ENCODE data around the gene PRR15L.
"Not testable (repeated sequence)": the region's sequence is repeated elsewhere in the genome, so short reads cannot be mapped to it uniquely, and the experiment has no call there.

The PRR15L gene

GRCh38 chr17:47935468-47935867 is 22.2 kb downstream of the PRR15L start:
- DNase-seq (ENCODE audit: low read depth): not testable (repeated sequence)

GRCh38 chr17:47934856-47935255 is 22.8 kb downstream of the PRR15L start:
- DNase-seq (ENCODE audit: low read depth): no peak

GRCh38 chr17:47931848-47932247 is 25.8 kb downstream of the PRR15L start:
- no peak for DNase-seq (ENCODE audit: low read depth)

GRCh38 chr17:47929218-47930000 is 28.3 kb downstream of the PRR15L start:
- DNase-seq (ENCODE audit: low read depth): no peak

- no peak for DNase-seq (ENCODE audit: low read depth)
These were observed 29.3 kb downstream of the PRR15L start for GRCh38 chr17:47928415-47928814.

- DNase-seq (ENCODE audit: low read depth): no peak
These were observed 29.8 kb downstream of the PRR15L start for GRCh38 chr17:47927821-47928400.

GRCh38 chr17:47925678-47925988 is 32.0 kb downstream of the PRR15L start:
- DNase-seq (ENCODE audit: low read depth): no peak

- no peak for DNase-seq (ENCODE audit: low read depth)
These were observed 32.7 kb downstream of the PRR15L start for GRCh38 chr17:47924785-47925677.

GRCh38 chr17:47919889-47920288 is 37.8 kb downstream of the PRR15L start:
- not testable (repeated sequence) for DNase-seq (ENCODE audit: low read depth)

GRCh38 chr17:47918991-47919390 is 38.7 kb downstream of the PRR15L start:
- DNase-seq (ENCODE audit: low read depth): no peak

- no peak for DNase-seq (ENCODE audit: low read depth)
These were observed 39.7 kb downstream of the PRR15L start for GRCh38 chr17:47918006-47918405.

- no peak for DNase-seq (ENCODE audit: low read depth)
These were observed 40.1 kb downstream of the PRR15L start for GRCh38 chr17:47917581-47917980.

GRCh38 chr17:47916489-47917208 is 41.0 kb downstream of the PRR15L start:
- DNase-seq (ENCODE audit: low read depth): no peak

GRCh38 chr17:47915776-47916398 is 41.8 kb downstream of the PRR15L start:
- DNase-seq (ENCODE audit: low read depth): no peak

GRCh38 chr17:47914306-47914948 is 43.3 kb downstream of the PRR15L start:
- DNase-seq (ENCODE audit: low read depth): no peak

- DNase-seq (ENCODE audit: low read depth): no peak
These were observed 44.6 kb downstream of the PRR15L start for GRCh38 chr17:47913050-47913449.

GRCh38 chr17:47907932-47908562 is 49.6 kb downstream of the PRR15L start:
- DNase-seq (ENCODE audit: low read depth): no peak

- no peak for DNase-seq (ENCODE audit: low read depth)
These were observed 51.2 kb downstream of the PRR15L start for GRCh38 chr17:47906443-47906842.

- DNase-seq (ENCODE audit: low read depth): peak; percentile 56
These were observed 52.4 kb downstream of the PRR15L start for GRCh38 chr17:47905221-47905733.

GRCh38 chr17:47902039-47902744 is 55.5 kb downstream of the PRR15L start:
- no peak for DNase-seq (ENCODE audit: low read depth)
